GM21723 (cell line): ENCODE results near the gene METAP1D.

Source experiments
- ATAC-seq: cut with Tn5 transposase; IDR thresholded peaks from one replicate; pipeline ENCODE4 v1.9.1; 2021; ENCODE audit warnings: mild to moderate bottlenecking, moderate library complexity; ENCODE audit not compliant: unreplicated experiment

The METAP1D gene

GRCh38 chr2:172129404-172129803, 129.7 kb downstream of the METAP1D start:
- no peak for ATAC-seq
